Stomach smooth muscle (tissue), 2 donors: Measurements from ENCODE around the gene TBX10.

ENCODE experiments used
- H3K27ac ChIP-seq: one replicate; pipeline ENCODE4 v1.7.0; 2013; ENCODE audit warnings: mild to moderate bottlenecking, low read length, inconsistent platforms
- H3K27me3 ChIP-seq, 2 donors: one replicate each; pipeline ENCODE4 v1.7.0; 2013; ENCODE audit warnings: low read length in 2 of 2; ENCODE audit not compliant: insufficient read depth in 2 of 2, control insufficient read depth in 1 of 2
- H3K36me3 ChIP-seq, 2 donors: one replicate each; pipeline ENCODE4 v1.7.0; 2013; ENCODE audit warnings: low read length in 2 of 2; ENCODE audit not compliant: control insufficient read depth in 2 of 2, insufficient read depth in 2 of 2
- H3K4me1 ChIP-seq: one replicate; pipeline ENCODE4 v1.7.0; 2013; ENCODE audit warnings: low read length; ENCODE audit not compliant: control insufficient read depth, insufficient read depth
- H3K4me3 ChIP-seq, 2 donors: one replicate each; pipeline ENCODE4 v1.7.0; 2013; ENCODE audit warnings: low read length in 2 of 2
- H3K9ac ChIP-seq, 2 donors: one replicate each; pipeline ENCODE4 v1.7.0; 2013; ENCODE audit warnings: low read length in 2 of 2, mild to moderate bottlenecking in 1 of 2
- H3K9me3 ChIP-seq, 2 donors: one replicate each; pipeline ENCODE4 v1.7.0; 2013; ENCODE audit warnings: low read length in 2 of 2; ENCODE audit not compliant: control insufficient read depth in 2 of 2
- donor health status: healthy.
- donor health status: Pancreatic carcinoma.

The TBX10 gene

DNA sequence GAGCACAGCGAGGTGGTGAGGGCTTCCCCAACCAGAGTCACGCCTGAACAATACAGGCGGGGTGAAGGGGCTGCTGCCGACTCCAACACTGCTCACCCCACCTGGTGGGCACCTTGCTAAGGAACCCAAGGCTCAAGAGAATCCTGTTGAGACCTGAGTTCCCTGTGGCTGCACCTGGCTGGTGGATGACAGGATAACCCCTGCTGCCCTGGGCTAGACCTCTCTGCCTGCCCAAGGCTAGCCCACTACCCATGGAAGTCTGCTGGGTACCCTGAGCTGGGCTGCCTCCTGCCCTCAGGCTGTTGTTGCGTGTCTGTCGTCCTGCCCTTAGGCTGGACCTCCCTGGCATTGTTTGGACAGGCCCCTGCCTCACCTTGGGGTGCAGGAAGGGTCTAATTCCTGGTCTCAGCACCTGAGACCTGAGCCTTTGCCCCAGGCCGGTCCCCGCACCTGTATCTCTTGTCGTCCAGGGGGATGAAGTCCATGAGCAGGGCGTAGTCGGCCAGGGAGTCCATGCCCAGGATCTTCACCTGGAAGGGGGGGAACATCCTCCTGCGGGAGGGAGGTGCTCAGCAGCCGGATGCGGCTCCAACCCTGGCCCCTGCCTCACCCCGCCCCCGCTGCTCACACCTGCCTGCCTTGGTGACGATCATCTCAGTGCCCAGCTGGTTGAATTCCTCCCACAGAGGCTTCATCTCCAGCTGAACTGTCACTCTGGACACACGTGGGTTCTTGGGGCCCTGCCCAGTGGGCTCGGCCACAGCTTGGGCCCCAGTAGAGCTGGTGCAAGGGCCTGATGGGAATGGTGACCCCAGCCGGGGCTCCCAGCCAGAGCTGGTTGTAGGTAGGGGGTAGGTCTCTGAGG is 5.0 kb downstream of the TBX10 start:
- no peaks in the 10 kb centered on the region for H3K36me3 ChIP-seq
- no peak overlapping the region for H3K27ac ChIP-seq
- no peak overlapping the region for H3K9ac ChIP-seq
- peaks cover 0 to 3% of the 10 kb centered on the region in 2 donors for H3K27me3 ChIP-seq
- no peak overlapping the region for H3K4me3 ChIP-seq
- no peaks in the 10 kb centered on the region for H3K9me3 ChIP-seq
- H3K4me1 ChIP-seq: peaks cover 9% of the 10 kb centered on the region

GRCh38 chr11:67633758-67634365 is 5.7 kb downstream of the TBX10 start:
- Histone ChIP-seq H3K9me3 (no peaks in the 10 kb centered on the region), H3K4me3 (no peak overlapping the region), H3K4me1 (peaks cover 15% of the 10 kb centered on the region), H3K27me3 (no peaks in the 10 kb centered on the region), H3K36me3 (no peaks in the 10 kb centered on the region), H3K9ac (no peak overlapping the region), H3K27ac (no peak overlapping the region)

- no peak overlapping the region for H3K27ac ChIP-seq
- no peak overlapping the region for H3K4me3 ChIP-seq
- H3K4me1 ChIP-seq: peaks cover 18% of the 10 kb centered on the region
- H3K9me3 ChIP-seq: no peaks in the 10 kb centered on the region
- no peaks in the 10 kb centered on the region for H3K36me3 ChIP-seq
- no peaks in the 10 kb centered on the region for H3K27me3 ChIP-seq
- H3K9ac ChIP-seq: no peak overlapping the region
Observed at GRCh38 chr11:67632982-67633755, 6.4 kb downstream of the TBX10 start.

GRCh38 chr11:67632175-67632981 is 7.2 kb downstream of the TBX10 start:
- Histone ChIP-seq H3K36me3 (no peaks in the 10 kb centered on the region), H3K27ac (no peak overlapping the region), H3K4me1 (peaks cover 18% of the 10 kb centered on the region), H3K9me3 (no peaks in the 10 kb centered on the region), H3K4me3 (no peak overlapping the region), H3K27me3 (no peaks in the 10 kb centered on the region), H3K9ac (no peak overlapping the region)

GRCh38 chr11:67631853-67632174 is 7.7 kb downstream of the TBX10 start:
- no peak overlapping the region for H3K4me3 ChIP-seq

GRCh38 chr11:67631411-67631810 is 8.2 kb downstream of the TBX10 start:
- Histone ChIP-seq H3K4me3 (no peak overlapping the region), H3K9ac (peak overlapping the region in 1 of 2 donors; percentile 54), H3K4me1 (peaks cover 18% of the 10 kb centered on the region), H3K27ac (no peak overlapping the region), H3K27me3 (no peaks in the 10 kb centered on the region), H3K36me3 (no peaks in the 10 kb centered on the region), H3K9me3 (no peaks in the 10 kb centered on the region)

More at GRCh38 chr11:67631853-67632174, 7.7 kb downstream of the TBX10 start:
- Histone ChIP-seq H3K9me3 (no peaks in the 10 kb centered on the region), H3K27me3 (no peaks in the 10 kb centered on the region), H3K27ac (no peak overlapping the region), H3K36me3 (no peaks in the 10 kb centered on the region), H3K4me1 (peaks cover 18% of the 10 kb centered on the region), H3K9ac (no peak overlapping the region)

DNA sequence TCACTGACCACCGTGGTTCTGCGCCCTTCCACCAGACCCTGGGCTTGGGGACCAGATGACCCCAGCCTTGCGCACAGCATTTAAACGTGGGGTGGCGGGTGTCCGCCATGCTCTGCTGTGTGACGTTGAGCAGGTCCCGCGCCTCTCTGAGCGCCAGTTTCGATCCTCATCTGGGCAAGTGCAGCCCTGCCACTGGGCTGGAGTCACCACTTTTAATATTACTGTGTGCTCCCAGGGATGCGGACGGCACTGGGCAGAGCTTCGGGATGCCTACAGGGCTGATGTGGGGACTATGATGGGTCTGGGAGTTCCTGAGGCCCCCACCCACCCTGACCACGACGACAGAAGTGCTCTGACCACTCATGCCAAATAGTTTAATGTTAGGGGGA is 8.6 kb downstream of the TBX10 start:
- Histone ChIP-seq H3K4me3 (peak overlapping the region; percentile 73 to 83), H3K9me3 (no peaks in the 10 kb centered on the region), H3K4me1 (peaks cover 18% of the 10 kb centered on the region), H3K36me3 (no peaks in the 10 kb centered on the region), H3K9ac (peak overlapping the region; percentile 54 to 69), H3K27me3 (no peaks in the 10 kb centered on the region), H3K27ac (peak overlapping the region; percentile 77)

DNA sequence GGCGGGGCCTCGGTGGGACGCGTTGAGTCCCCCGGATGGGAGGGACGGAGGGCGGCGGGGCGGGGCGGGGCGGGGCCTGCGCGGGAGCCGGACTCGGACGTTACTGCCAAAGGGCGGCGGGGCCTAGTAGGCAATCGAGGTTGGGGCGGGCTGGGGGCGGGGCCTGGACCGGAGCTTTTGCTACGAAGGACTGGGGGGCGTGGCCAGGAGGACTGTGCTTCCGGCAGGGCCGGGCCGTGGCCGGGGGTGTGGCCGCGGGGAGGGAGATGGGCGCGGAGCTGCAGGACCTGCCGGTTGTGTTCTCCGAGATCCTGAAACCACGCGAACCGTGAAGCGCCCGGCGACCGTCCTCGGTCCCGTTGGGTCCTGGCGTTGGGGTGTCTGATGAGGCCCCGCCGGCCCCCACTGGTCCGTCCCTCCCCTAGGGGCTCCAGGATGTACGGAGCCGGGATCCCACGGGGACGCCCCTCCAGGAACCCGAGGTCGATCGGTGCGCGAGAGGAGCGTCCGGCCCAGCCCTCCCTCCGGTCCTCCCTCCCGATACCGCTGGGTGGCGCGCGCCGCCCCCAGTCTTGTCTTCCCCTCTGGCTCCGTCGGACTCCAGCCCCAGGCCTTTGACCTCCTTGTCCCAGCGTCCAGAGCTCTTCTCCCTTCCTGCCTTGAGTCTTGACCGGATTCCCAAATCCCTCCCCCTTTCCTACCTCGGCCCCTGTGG is 9.2 kb downstream of the TBX10 start:
- peaks cover 18% of the 10 kb centered on the region for H3K4me1 ChIP-seq
- H3K27ac ChIP-seq: peak overlapping the region; percentile 77
- H3K9me3 ChIP-seq: no peaks in the 10 kb centered on the region
- peak overlapping the region; percentile 73 to 83 for H3K4me3 ChIP-seq
- no peaks in the 10 kb centered on the region for H3K36me3 ChIP-seq
- H3K27me3 ChIP-seq: no peaks in the 10 kb centered on the region
- peak overlapping the region; percentile 54 to 69 for H3K9ac ChIP-seq

DNA sequence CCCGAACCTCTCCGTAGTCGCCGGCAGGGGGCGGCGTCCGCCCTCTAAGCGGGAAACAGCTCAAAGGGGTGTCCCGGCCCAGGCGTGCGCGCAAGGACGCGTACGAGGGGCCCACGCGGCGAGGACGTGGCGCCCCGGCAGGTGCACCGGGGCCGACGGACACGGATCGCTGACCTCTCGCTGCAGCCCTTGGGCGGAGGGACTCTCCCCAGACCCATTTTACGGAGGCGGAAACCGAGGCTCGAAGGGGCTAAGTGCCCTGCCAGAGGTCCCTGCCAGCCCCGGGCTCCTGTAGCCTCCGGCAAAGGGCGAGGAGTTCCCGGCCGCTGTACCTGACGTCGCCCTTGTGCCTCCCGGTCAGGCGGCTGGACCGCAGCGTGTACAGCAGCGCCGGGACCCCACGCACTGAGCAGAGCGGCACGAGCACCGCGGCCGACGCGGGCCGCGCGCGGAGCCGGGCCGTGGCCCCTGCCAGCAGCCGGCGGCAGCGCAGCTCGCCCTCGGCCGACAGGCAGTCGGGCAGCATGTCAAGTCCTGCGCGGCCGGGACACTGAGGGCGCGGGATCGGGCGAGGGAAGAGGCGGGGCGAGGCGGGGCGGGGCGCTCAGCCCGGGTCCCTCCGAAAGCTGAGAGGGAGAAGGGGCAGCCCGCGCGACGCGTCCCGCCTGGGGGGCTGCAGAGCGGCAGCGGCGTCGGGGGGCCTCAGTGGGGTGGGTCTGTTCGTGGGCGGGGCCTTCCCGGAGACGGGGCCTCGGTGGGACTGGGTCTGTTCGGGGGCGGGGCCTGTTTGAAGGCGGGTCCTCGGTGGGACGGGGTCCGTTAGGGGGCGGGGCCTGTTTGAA is 10.0 kb downstream of the TBX10 start, which contains the start of gene NUDT8:
TSS of gene NUDT8 (minus strand) at position 552 of the 842 bp plus-strand sequence. CDS start at position 526, 26 bp downstream.
- Histone ChIP-seq H3K4me1 (peaks cover 18% of the 10 kb centered on the region), H3K36me3 (no peaks in the 10 kb centered on the region), H3K27me3 (no peaks in the 10 kb centered on the region), H3K9ac (peak within 1 kb of the TSS; percentile 60 to 69), H3K9me3 (no peaks in the 10 kb centered on the region), H3K27ac (peak within 1 kb of the TSS; percentile 77), H3K4me3 (peak within 1 kb of the TSS; percentile 73 to 83)
